Fibroblast of skin of scalp (primary cell): ENCODE results near the gene SEMA3B.
"Not testable (repeated sequence)": the region's sequence is repeated elsewhere in the genome, so short reads cannot be mapped to it uniquely, and the experiment has no call there.

Source experiments
- DNase-seq: peaks from one replicate; pipeline ENCODE4 v3.0.0-alpha.2; 2013

The SEMA3B gene

DNA sequence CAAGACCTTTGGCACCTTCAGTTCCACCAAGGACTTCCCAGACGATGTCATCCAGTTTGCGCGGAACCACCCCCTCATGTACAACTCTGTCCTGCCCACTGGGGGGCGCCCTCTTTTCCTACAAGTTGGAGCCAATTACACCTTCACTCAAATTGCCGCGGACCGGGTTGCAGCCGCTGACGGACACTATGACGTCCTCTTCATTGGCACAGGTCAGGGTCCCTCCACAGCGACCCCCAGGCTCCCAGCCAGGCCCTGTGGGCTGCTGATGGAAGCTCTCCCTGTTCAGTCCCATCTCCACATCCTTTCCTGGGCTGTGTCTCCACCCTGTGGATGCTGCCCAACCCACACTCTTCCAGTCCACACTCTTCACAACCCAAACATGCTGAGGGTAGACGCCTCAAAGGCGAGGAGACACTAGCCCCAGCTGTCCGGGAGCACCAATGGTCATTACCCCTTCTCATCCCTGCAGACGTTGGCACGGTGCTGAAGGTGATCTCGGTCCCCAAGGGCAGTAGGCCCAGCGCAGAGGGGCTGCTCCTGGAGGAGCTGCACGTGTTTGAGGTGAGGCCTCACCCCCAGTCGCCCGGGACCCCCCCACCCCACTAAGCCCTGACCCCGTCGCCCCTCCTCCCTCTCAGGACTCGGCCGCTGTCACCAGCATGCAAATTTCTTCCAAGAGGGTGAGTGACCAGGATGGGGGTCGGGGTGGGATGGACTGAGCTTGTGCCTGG, 5.6 kb downstream of the SEMA3B start:
- peak; percentile 60 for DNase-seq

- DNase-seq, result no peak
Measured at GRCh38 chr3:50275141-50275995, 6.4 kb downstream of the SEMA3B start.

DNA sequence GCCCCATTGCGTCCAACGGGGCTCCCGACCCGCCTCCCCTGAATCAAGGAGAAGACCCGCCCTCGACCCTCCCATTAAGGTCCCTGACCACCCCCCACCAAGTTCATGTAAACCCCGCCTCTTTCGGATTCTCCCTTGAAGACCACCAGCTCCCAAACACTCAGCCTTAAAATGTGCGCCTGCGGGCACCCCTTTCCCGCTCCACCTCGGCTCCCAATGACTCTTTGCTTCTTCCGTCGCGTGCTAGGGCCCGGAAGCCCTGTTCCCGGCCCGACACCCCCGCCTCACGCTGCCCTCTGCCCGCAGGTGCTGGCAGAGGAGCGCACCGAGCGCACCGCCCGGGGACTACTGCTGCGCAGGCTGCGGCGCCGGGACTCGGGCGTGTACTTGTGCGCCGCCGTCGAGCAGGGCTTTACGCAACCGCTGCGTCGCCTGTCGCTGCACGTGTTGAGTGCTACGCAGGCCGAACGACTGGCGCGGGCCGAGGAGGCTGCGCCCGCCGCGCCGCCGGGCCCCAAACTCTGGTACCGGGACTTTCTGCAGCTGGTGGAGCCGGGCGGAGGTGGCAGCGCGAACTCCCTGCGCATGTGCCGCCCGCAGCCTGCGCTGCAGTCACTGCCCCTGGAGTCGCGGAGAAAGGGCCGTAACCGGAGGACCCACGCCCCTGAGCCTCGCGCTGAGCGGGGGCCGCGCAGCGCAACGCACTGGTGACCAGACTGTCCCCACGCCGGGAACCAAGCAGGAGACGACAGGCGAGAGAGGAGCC, 7.2 kb downstream of the SEMA3B start:
- no peak for DNase-seq

DNA sequence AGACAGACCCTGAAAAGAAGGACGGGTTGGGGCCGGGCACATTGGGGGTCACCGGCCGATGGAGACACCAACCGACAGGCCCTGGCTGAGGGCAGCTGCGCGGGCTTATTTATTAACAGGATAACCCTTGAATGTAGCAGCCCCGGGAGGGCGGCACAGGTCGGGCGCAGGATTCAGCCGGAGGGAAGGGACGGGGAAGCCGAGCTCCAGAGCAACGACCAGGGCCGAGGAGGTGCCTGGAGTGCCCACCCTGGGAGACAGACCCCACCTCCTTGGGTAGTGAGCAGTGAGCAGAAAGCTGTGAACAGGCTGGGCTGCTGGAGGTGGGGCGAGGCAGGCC, 7.8 kb downstream of the SEMA3B start:
- no peak for DNase-seq

DNA sequence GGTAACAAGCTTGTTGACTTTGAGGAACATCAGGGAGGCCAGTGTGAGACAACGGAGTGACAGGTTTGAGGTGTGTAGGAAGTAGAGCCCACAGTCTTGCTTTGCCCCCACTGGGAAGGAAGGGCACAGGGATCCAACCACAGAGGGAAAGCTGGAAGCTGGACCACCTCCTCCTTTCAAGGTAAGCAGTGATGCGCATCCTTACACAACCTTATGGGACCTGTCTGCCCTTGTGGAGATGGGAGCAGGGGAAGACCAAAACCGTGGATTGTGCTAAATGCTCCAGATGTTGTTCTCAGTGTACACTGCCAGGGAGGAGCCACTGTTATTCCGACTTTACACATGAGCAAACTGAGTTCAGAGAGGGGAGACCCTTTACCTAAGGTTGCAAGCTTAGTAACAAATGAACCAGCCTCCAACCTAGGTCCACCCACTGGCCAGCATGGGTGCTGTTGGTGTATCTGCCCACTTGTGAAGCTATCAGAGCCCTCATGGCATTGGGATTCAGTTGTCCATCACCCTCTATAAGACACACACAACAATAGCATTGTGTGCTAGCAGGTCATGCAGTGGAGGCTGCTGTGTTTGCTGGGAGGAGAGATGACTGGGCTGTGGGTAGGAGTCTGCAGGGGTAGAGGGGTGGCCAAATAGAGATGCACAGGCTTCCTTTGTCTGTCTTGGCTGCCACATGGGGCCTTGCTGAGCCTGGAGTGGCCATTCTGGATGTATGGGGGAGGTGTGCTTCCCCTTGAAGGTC, 9.4 kb downstream of the SEMA3B start:
- DNase-seq, result no peak

DNA sequence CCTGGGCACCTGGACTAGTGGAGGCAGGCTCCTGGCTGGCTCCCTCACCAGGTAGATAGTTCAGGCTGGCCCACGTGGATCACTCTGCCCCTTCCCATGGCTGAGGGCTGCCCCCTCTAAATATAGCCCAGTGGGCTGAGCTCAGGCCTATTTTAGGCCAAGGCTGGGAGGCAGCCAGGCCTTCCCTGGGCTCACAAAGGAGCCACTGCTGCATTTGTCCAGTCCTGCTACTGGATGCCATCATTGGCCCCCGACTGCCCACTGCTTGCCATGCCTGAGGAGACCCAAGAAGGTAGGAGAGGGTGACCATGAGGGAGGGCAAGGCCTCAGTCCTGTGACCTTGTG, 9.9 kb downstream of the SEMA3B start, which contains the start of gene LSMEM2:
TSS of gene LSMEM2 (plus strand) at position 208 of the 345 bp plus-strand sequence. CDS start at position 235, 27 bp downstream.
- DNase-seq, result no peak

- no peak for DNase-seq
Measured at GRCh38 chr3:50279255-50280016, 10.5 kb downstream of the SEMA3B start.

GRCh38 chr3:50284121-50284520, 15.2 kb downstream of the SEMA3B start:
- DNase-seq, result not testable (repeated sequence)

- no peak for DNase-seq
Measured at GRCh38 chr3:50286322-50287227, 17.6 kb downstream of the SEMA3B start.

- no peak for DNase-seq
Measured at GRCh38 chr3:50287262-50287661, 18.3 kb downstream of the SEMA3B start.

DNA sequence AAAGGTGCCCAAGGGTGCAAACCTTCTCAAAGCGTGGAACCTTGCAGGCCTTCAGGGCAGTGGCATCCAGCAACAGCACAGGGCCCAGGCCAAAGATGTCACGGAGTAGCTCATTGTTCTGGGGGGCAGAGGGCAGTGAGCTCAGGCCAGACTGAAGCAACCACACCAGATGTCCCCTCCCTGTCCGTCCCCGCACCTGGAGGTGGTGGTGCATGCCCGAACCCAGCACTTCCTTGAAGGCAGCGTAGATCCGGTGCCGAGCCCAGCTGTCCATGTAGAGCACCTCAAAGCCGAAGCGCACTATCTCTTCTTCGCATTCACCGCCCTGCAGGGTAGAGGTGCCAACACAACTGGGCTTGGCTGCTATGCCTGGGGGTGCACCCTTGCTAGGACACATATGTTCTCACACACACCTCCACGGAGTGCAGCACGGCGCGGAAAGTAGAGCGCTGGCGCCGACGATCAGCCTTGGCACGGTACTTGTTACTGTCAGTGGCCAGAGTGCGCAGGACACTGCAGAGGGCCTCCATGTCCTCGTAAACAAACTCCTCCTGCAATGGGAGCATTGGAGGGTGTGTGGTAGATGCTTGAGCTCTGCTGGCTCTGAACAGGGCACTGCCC, 19.6 kb downstream of the SEMA3B start:
- DNase-seq, result no peak

DNA sequence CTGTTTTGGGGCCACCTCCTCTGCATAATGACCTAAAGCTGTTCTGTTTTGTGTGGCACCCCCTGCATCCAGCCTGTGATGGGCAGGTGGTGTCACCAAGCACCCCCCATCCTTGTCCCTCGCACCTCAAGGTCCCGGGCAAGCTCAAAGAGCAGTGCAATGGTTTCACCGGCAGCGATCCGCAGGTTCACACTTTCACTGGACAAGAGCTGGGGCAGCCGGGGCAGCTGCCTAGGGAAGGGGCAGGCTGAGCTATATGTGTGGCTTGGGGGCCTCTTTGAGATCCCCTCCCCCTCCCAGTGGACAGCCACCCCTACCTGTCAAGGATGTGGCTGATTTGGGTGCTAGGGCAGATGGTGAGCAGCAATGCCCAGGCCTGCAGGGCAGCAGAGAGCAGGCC, 20.2 kb downstream of the SEMA3B start:
- DNase-seq, result no peak

DNA sequence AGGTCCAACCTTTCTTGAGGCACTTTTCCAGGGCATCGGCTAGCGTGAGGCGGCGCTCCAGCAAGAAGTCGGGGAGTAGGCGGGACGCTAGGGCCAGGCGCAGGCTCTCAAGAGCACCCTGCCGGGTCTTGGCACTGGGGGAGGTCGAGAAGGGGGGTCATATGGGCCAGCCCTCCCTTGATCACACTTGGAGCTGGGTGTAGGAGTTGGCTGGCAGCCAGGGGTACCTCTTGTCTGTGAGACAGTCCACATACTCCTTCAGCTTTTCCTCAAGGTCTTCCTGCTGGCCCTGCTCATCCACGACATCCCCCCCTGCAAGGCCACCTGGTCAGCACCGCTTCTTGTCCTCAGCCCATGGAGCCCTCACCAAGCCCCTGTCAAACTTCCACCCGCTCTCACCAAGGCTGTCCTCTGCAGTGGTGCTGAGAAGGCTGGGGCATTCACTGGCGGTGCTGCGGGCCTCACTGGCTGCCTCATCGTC, 21.3 kb downstream of the SEMA3B start:
- no peak for DNase-seq

- DNase-seq, result peak; percentile 97
Measured at GRCh38 chr3:50292159-50293078, 23.5 kb downstream of the SEMA3B start, which contains the start of gene IFRD2. TSS of gene IFRD2 (minus strand) at chr3:50292429. CDS start at chr3:50292274, 155 bp downstream.

DNA sequence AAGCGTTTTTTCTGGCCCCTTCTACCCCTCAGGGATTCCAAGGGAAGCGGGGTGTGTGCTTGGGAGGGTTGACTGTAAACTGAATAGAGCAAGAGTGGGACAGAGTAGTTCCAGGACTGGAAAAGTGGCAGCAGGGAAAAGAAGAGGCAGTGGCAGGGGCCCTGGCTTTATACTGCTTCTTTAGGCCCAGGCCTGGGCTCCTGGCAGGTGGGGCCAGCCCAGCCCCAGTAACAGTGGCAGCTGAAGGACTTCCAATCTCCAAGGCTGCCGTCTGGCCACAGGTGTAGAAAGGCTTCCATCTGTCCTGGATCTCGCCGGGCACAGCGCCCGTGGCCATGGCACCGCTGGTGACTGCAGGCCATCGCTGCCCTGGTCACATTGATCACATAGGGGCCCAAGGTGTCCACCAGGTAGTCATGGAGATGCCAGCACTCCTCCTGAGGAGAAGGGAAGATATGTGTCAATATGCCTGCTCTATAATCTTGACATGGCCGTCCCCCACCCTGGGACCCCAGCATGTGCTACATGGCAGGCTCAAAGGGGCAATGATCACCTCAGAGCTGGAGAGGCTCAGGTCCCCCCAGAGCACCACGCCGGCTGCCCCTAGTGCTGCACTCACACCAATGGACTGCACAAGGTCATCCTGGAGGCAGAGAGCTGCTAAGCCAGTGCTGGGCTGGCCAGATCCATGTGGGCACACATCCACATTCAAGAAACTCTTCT, 24.3 kb downstream of the SEMA3B start:
- DNase-seq, result no peak

- DNase-seq, result no peak
Measured at GRCh38 chr3:50294089-50294488, 25.1 kb downstream of the SEMA3B start.

- DNase-seq, result no peak
Measured at GRCh38 chr3:50294492-50295403, 25.8 kb downstream of the SEMA3B start.
